ENCODE data around the gene AUH. TPM values are rescaled to one million over a fixed set of nuclear protein-coding genes. Genes with fewer than 3 reads are reported as not detected.

The AUH gene
- total and polyA plus RNA-seq, 9 of the 15 experiments (the other 6 are each of a cell fraction or from before 2014, with no cell fraction given): 3.4 to 29.0 (median 10.1) TPM

GRCh38 chr9:91276513-91276912 lies 85.2 kb downstream of the AUH start (continued):
- TF ChIP-seq ATF2 (CRISPR knock-in tag; IDR thresholded peaks at IDR 0.05) (no peak), PCBP1 (IDR thresholded peaks at IDR 0.05; ENCODE audit: low read depth, low read length, poor library complexity, severe bottlenecking) (no peak), PHB (CRISPR knock-in tag; IDR thresholded peaks at IDR 0.05) (no peak)

- BruUV-seq (replicated peaks): no TSS peak
- Histone ChIP-seq H3K9ac (ENCODE audit: insufficient read depth in 1 of 2, low read depth in 2 of 2, low read length in 2 of 2) (no peak overlapping the region), H2AFZ (ENCODE audit: low read depth, low read length) (no peak overlapping the region), H3K9me3 (replicated peaks; ENCODE audit: control insufficient read depth, insufficient read depth, low read depth, low read length) (no peaks in the 10 kb centered on the region), H3K36me3 (ENCODE audit: control insufficient read depth, insufficient read depth, low read length) (no peaks in the 10 kb centered on the region), H3K4me1 (replicated peaks in 1 of 2; ENCODE audit: control insufficient read depth in 2 of 2, insufficient read depth in 2 of 2, low read length in 2 of 2) (no peaks in the 10 kb centered on the region; a peak in 2 of 5 replicates), H3K27ac (ENCODE audit: extremely low read depth, low read depth, low read length) (no peak overlapping the region), H3K79me2 (ENCODE audit: control insufficient read depth, insufficient read depth, low read length) (no peaks in the 10 kb centered on the region), H3K4me2 (ENCODE audit: insufficient read depth, low read length) (no peak overlapping the region), H4K20me1 (replicated peaks; ENCODE audit: control insufficient read depth, insufficient read depth, low read length) (no peaks in the 10 kb centered on the region), H3K27me3 (ENCODE audit: control insufficient read depth in 2 of 2, insufficient read depth in 2 of 2, low read length in 2 of 2) (no peaks in the 10 kb centered on the region), H3K9me1 (ENCODE audit: control insufficient read depth, insufficient read depth, low read length) (no peaks in the 10 kb centered on the region), H3K4me3 (no peak overlapping the region)
- FAIRE-seq (no peak), DNase-seq (ENCODE audit: extremely low read depth in 1 of 4, low spot score in 3 of 4) (no peak), ATAC-seq (no peak)
- intact Hi-C loops (cut with micrococcal nuclease): loop anchor here (10.0 kb wide), 1 partner anchor 149 kb away; the partner anchor contains the start of gene NFIL3
- 50% methylated on average over 1 of the region's 1 CpG for whole genome bisulfite sequencing (ENCODE audit: insufficient coverage, low coverage, missing lambda C conversion rate)
- POLR2A ChIA-PET: no interaction called here
- CTCF ChIA-PET (ENCODE audit: low intra/inter-chr PET ratio): no interaction called here
- in situ Hi-C loops (cut with MboI): no loop called here
- TF ChIP-seq RBM34 (IDR thresholded peaks at IDR 0.05; ENCODE audit: borderline replicate concordance, insufficient read depth, low read length) (no peak), SRSF3 (IDR thresholded peaks at IDR 0.05; ENCODE audit: insufficient read depth, low read length) (no peak), FUS (optimal IDR thresholded peaks at IDR 0.05; ENCODE audit: low read depth, low read length) (no peak), REST (IDR thresholded peaks at IDR 0.05; ENCODE audit: borderline replicate concordance) (no peak), REST (CRISPR knock-in tag; IDR thresholded peaks at IDR 0.05; ENCODE audit: low read depth) (no peak), SMAD2 (IDR thresholded peaks at IDR 0.05; ENCODE audit: low read depth, low read length) (no peak), GTF2E2 (tag; IDR thresholded peaks at IDR 0.05) (no peak), HDAC2 (IDR thresholded peaks at IDR 0.05) (no peak), ZNF316 (IDR thresholded peaks at IDR 0.05) (peak; percentile 49; the same call in 1 of the 2 replicates), MAFK (IDR thresholded peaks at IDR 0.05; ENCODE audit: low read length) (peak; percentile 12; the same call in 1 of the 2 replicates), HNRNPL (IDR thresholded peaks at IDR 0.05; ENCODE audit: low read depth, low read length) (no peak)
Observed at GRCh38 chr9:91275655-91276054, 86.1 kb downstream of the AUH start.

All from K562 (cell line).